ENCODE measurements around the gene MAP3K6. TPM values are rescaled to one million over a fixed set of nuclear protein-coding genes. Genes with fewer than 3 reads are reported as not detected.

The MAP3K6 gene
- total RNA-seq, 4 donors from 2014 or later = 13.5 to 35.5 (median 24.4) TPM

DNA sequence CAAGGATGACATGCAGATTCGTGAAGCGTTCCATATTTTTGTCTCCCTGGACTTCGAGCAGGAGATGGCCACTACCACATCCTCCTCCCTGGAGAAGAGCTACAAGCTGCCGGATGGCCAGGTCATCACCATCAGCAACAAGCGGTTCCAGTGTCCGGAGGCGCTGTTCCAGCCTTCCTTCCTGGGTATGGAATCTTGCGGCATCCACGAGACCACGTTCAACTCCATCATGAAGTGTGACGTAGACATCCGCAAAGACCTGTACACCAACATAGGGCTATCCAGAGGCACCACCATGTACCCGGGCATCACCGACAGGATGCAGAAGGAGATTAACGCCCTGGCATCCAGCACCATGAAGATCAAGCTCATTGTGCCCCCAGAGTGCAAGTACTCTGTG is 41.5 kb downstream of the MAP3K6 start:
- peaks cover 13 to 34% (median 18%) of the 10 kb centered on the region in 4 donors for H3K4me1 ChIP-seq
- H3K4me3 ChIP-seq = no peak overlapping the region
- intact Hi-C loops (cut with DNase I; ENCODE audit: low total_unique reads) = loop anchor here (10.0 kb wide), 1 partner anchor 280 kb away; the partner anchor contains the start of gene AHDC1
- no peaks in the 10 kb centered on the region for H3K36me3 ChIP-seq
- H3K9me3 ChIP-seq = no peaks in the 10 kb centered on the region
- TF ChIP-seq, protein P1, sequence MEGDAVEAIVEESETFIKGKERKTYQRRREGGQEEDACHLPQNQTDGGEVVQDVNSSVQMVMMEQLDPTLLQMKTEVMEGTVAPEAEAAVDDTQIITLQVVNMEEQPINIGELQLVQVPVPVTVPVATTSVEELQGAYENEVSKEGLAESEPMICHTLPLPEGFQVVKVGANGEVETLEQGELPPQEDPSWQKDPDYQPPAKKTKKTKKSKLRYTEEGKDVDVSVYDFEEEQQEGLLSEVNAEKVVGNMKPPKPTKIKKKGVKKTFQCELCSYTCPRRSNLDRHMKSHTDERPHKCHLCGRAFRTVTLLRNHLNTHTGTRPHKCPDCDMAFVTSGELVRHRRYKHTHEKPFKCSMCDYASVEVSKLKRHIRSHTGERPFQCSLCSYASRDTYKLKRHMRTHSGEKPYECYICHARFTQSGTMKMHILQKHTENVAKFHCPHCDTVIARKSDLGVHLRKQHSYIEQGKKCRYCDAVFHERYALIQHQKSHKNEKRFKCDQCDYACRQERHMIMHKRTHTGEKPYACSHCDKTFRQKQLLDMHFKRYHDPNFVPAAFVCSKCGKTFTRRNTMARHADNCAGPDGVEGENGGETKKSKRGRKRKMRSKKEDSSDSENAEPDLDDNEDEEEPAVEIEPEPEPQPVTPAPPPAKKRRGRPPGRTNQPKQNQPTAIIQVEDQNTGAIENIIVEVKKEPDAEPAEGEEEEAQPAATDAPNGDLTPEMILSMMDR (IDR thresholded peaks at IDR 0.05) = no peak
- TF ChIP-seq POLR2AphosphoS5 (IDR thresholded peaks at IDR 0.05) (no peak), EP300 (IDR thresholded peaks at IDR 0.05; ENCODE audit: low read depth) (no peak), POLR2A (IDR thresholded peaks at IDR 0.05) (no peak)
- no peaks in the 10 kb centered on the region for H3K27me3 ChIP-seq
- no peak for DNase-seq
- whole genome bisulfite sequencing, 2 donors (ENCODE audit: low coverage in 1 of 2) = 96% methylated on average over 15 of the region's 15 CpGs; no CpG with 5 or more reads in 1 of the 2 donors
- in situ Hi-C loops (cut with MboI; ENCODE audit: low pct_ligation_motif_present in 1 of 4, low pct_unique_long_range_greater_than_20kb in 1 of 4, low sequenced_read_pairs in 3 of 4) = no loop called here
- H3K27ac ChIP-seq = no peak overlapping the region

DNA sequence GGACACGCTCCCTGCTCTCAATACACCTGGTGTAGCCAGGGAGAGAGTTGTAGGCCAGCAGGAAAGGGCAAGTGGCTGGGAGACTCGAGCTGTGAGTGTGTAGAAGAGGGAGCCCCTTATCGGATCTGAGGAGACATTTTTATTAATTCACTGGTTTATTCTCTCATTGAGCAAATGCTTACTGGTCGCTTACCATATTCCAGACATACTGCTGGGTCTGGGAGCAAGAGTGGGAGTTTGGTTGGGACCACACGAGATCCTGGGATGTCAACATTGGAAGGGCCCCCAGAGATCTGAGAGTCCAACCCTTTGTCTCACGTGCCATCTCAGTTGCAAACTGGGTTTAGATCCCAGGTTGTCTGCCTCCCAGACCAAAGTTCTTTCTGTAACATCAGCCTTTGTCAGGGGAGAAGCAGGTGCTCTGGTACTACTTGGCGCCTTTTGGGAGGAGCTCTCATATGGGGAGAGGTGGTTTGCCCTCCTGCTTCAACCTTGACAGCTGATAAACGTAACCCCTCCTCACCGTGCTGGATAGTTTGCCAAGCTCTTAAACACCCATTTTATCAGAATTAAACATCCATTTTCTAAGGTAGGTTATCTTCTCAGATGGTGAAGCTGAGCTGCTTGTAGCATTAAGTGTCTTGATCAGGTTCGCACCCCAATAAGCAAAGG is 44.1 kb downstream of the MAP3K6 start:
- Histone ChIP-seq H3K4me1 (peaks cover 13 to 34% (median 18%) of the 10 kb centered on the region in 4 donors), H3K36me3 (no peaks in the 10 kb centered on the region), H3K4me3 (peak overlapping the region; percentile 74 to 90 (median 82)), H3K27ac (peak overlapping the region; percentile 89 to 96 (median 90)), H3K9me3 (no peaks in the 10 kb centered on the region), H3K27me3 (peaks cover 8% of the 10 kb centered on the region)
- TF ChIP-seq, protein P1 (IDR thresholded peaks at IDR 0.05) = no peak
- no peak for TF ChIP-seq EP300 (IDR thresholded peaks at IDR 0.05; ENCODE audit: low read depth)
- TF ChIP-seq POLR2AphosphoS5 (IDR thresholded peaks at IDR 0.05) = no peak
- peak; percentile 9 for TF ChIP-seq POLR2A (IDR thresholded peaks at IDR 0.05)
- no peak for DNase-seq
- WGBS, 2 donors (ENCODE audit: low coverage in 1 of 2) = 10% methylated on average over 10 of the region's 10 CpGs; no CpG with 5 or more reads in 1 of the 2 donors
- intact Hi-C loops (cut with DNase I; ENCODE audit: low total_unique reads) = loop anchor here (10.0 kb wide), 1 partner anchor 282 kb away; the partner anchor contains the start of gene AHDC1
- in situ Hi-C loops (cut with MboI; ENCODE audit: low pct_ligation_motif_present in 1 of 4, low pct_unique_long_range_greater_than_20kb in 1 of 4, low sequenced_read_pairs in 3 of 4) = no loop called here

DNA sequence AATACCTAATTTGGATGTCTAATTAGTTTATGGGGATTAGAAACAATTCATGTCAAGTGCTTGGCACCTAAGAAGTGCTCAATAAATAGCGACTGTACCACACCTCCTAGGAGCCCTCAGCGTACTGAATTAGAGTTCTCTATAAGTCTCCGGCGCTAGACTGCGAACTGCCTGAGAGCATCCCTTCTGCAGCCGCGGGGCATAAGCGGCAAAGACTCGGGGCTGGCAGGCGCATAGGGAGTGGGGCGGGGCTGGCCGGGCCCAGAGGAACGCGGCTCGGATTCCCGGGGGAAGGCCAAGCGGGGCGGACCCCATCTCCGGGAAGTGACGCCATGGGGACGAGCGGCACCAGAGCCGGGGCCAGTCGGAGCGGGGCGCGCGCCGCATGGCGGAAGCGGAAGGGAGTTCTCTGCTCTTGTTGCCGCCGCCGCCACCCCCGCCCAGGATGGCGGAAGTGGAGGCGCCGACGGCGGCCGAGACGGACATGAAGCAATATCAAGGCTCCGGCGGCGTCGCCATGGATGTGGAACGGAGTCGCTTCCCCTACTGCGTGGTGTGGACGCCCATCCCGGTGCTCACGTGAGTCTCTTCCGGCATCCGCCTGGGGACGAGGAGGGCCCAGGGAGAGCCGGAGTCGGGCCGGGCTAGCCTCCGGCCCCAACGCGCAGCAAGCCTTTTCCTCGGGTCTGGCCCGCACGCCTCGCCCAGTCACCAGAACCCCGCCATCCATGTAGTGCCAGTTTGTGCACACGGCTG is 44.8 kb downstream of the MAP3K6 start, which contains the start of gene TMEM222:
Gene TMEM222, plus strand, starts transcription at position 351 of the 756 bp plus-strand sequence. Its CDS starts 35 bp downstream, at position 386.
- Histone ChIP-seq H3K4me3 (peak within 1 kb of the TSS; percentile 74 to 90 (median 82)), H3K9me3 (no peaks in the 10 kb centered on the region), H3K36me3 (no peaks in the 10 kb centered on the region), H3K27ac (peak within 1 kb of the TSS; percentile 89 to 96 (median 90)), H3K4me1 (peaks cover 13 to 34% (median 18%) of the 10 kb centered on the region in 4 donors), H3K27me3 (peaks cover 8% of the 10 kb centered on the region)
- DNase-seq = peak; percentile 98
- in situ Hi-C loops (cut with MboI; ENCODE audit: low pct_ligation_motif_present in 1 of 4, low pct_unique_long_range_greater_than_20kb in 1 of 4, low sequenced_read_pairs in 3 of 4) (no loop called here), intact Hi-C loops (cut with DNase I; ENCODE audit: low total_unique reads) (loop anchor here (10.0 kb wide), 1 partner anchor 283 kb away; the partner anchor contains the start of gene AHDC1)
- peak; percentile 85 for TF ChIP-seq POLR2A (IDR thresholded peaks at IDR 0.05)
- peak; percentile 40 for TF ChIP-seq EP300 (IDR thresholded peaks at IDR 0.05; ENCODE audit: low read depth)
- peak; percentile 84 to 87 (median 85) for TF ChIP-seq POLR2AphosphoS5 (IDR thresholded peaks at IDR 0.05)
- TF ChIP-seq, protein P1 (IDR thresholded peaks at IDR 0.05) = peak in 4 of 5 experiments; percentile 19 to 55 (median 28)
- WGBS, 2 donors (ENCODE audit: low coverage in 1 of 2) = 0 to 1% methylated on average over 5 to 50 of the region's 67 CpGs

GRCh38 chr1:27318596-27318995 is 48.2 kb downstream of the MAP3K6 start:
- Histone ChIP-seq H3K27me3 (peaks cover 8% of the 10 kb centered on the region), H3K4me1 (peaks cover 7 to 18% (median 12%) of the 10 kb centered on the region in 4 donors), H3K4me3 (no peak overlapping the region), H3K36me3 (no peaks in the 10 kb centered on the region), H3K9me3 (no peaks in the 10 kb centered on the region), H3K27ac (no peak overlapping the region)
- WGBS, 2 donors (ENCODE audit: low coverage in 1 of 2) = 75% methylated on average over 1 of the region's 1 CpG; no CpG with 5 or more reads in 1 of the 2 donors
- DNase-seq = no peak
- in situ Hi-C loops (cut with MboI; ENCODE audit: low pct_ligation_motif_present in 1 of 4, low pct_unique_long_range_greater_than_20kb in 1 of 4, low sequenced_read_pairs in 3 of 4) = no loop called here
- TF ChIP-seq EP300 (IDR thresholded peaks at IDR 0.05; ENCODE audit: low read depth) (no peak), POLR2A (IDR thresholded peaks at IDR 0.05) (no peak), POLR2AphosphoS5 (IDR thresholded peaks at IDR 0.05) (no peak)
- TF ChIP-seq, protein P1 (IDR thresholded peaks at IDR 0.05) = no peak
- intact Hi-C loops (cut with DNase I; ENCODE audit: low total_unique reads) = no loop called here

All from transverse colon (tissue), 4 donors.